Measurements from ENCODE around the gene RASL10B.

RASL10B gene

DNA sequence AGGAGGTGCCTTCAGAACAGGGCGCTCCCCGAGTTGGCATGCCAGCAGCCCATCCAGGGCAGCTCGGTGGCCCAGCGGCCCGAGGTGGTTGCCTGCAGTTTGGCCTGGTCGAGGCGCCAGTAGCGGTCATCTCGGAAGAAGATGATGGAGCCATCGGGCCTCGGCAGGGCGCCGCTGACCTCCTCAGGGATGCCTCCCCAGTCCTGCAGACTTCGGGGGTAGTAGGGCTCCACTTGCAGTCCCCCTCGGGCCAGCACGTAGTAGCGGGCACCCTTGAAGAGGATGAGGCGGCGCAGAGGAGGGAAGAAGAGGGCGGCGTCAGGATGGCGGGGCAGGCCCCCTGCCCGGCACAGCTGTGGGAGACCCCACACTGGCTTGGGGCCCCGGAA is 35.0 kb downstream of the RASL10B start:
- no peak for DNase-seq

DNA sequence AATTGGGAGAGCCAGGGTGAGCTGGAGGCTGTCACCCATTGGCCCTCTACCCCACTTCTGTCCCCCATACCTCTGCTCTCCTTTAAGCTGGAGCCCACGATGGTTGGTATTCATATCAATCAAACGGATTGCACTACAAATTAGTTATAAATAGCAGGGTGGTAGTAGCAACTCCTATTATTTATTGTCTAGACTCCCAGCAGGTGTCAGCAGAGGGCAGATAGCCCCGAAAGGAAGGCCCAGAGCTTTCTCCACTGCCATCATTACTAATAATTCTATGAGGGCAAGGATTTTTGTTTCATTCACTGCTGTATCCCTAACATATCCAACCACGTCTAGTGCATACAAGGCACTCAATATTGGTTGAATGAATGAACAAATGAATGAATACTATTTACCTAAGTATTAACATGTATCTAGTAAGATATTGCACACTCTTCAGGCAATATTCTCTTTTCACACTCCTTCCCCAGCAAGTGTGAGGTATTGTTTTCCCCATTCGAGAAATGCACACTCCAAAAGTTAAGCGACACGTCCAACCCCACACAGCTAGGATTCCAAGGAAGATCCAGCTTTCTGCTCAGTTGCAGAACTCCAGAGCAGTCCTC is 35.6 kb downstream of the RASL10B start:
- peak; percentile 40 for DNase-seq

DNA sequence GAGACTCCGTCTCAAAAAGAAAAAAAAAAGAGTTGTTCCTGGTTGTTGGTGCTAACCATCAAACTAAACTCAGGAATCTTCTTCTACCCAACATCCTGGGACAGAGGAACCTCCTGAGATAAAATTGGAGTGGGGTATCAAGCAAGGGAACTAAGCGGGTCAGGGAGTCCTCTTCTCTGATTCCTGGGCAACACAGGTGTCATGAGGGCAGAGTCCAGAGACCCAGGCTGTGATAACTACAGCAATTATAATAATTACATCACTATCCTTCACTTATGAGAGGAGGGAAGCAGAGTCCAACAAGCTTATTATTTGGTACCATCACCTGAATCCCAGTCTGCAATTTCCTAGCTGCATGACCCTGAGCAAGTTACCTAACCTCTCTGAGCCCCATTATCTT is 37.4 kb downstream of the RASL10B start:
- no peak for DNase-seq

DNA sequence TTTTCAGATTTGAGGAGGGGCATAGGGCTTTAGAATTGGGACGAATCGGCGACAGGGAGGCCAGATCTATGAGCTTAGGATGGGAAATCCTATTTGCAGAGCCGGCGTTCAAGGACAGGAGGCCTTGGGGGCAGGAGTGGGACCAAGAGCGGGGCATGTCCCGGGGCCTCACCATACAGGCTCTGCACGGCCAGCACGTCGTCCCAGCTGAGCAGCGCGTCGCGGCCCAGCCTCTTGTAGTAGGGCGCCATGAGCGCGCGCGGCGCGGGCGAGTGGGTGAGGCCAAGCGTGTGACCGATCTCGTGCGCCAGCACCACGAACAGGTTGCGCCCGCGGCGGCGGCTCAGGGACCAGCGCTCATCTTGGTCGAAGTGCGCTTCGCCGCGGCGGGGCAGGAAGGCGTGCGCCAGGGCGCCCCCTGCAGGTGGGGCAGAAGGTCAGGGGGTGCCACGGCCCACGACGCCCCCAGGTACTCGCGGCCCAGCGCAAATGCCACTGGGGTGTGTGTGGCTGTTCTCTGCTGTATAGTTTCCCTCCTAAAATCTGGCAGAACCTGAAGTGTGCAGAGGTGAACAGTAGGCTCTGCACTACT is 38.6 kb downstream of the RASL10B start:
- DNase-seq, result no peak

DNA sequence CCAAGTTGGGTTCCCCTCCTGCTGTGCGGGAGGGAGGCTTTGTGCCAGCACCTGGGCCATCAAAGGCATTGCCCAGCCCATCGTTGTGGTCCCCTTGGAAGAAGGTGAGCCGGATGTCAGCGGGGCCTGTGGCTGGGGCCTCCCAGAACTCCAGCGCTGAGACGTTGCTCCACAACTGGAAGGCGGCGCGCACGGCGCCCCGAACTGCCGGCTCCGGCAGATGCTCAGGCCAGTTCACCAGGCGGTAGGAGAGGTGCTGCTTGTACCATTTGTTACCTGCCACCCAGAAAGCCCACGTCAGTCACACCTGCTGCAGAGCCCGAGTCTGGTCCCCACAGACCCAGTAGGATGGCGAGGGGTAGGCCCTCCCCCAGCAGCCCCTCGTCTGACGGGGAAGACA is 41.7 kb downstream of the RASL10B start:
- no peak for DNase-seq

DNA sequence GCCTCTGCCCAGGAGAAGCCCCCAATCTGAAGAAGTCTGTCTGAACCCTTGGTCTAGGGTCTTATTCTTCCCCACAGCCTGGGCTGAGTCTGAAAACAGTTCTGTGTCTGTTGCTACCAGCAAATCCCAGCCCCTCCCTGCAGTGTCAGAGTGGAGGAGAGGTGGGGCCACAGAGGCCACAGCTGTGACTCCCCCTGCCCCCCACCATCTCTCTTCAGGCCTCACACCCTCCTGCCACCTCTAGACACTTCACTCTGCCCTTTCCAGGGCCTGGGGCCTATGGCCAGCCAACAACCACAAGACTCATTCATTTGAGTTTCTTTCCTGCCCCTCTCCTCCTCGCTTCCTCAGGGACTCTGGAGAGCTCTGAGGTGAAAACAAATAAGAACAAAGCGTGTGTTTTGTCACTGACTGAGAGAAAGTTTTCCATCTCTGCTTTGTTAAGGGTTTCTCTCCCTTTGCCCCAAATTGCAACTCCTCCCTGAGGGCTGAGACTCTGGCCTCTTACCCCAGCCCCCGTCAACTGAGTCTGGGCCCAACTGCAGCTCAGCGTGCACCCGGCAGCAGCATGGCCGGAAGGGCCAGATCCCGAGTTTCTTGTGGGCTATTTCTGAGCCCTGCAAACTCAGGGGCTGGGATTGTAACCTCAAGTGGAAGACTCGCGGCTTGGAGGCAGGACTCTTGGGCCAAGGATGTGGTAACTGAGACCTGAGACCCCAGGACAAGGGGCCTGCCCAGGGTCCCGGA is 42.4 kb downstream of the RASL10B start:
- no peak for DNase-seq

DNA sequence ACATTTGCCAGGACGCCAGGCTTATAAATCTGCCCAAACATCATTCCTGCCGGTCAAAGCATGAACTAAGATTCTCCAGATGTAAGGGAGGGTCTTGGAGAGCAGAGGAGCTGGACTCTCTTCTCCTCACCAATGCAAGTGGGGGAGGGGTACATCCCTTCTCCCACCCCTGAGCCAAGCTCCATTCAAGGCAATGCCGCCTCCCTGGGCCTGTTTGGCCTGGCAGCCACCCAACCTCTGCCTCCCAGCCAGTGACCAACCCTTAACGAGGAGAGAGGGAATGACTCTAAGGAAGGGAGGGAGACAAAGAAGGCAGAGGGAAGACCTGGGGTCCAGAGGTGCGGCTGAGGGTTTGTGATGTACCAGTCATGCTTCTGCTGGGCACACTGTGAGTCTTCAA is 43.1 kb downstream of the RASL10B start:
- no peak for DNase-seq

DNA sequence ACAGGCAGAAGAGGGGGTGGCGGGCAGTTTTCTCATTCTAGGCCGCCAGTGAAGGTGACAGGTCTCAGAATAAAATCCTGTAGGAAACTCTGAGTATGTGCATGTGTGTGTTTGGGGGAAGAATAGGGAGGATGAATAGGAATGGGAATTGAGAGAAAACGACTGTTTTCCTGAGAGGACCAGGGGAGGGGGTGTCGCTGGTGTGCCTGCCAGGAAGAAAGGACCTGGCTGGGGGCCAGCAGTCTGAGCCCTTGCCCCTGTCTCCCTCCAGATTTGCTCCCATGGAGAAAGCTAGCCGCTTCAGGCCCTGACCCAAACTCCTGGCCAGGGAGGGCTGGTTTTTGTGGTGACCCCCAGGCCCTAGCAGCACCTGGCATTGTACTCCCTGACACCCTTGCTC is 43.6 kb downstream of the RASL10B start:
- no peak for DNase-seq

DNA sequence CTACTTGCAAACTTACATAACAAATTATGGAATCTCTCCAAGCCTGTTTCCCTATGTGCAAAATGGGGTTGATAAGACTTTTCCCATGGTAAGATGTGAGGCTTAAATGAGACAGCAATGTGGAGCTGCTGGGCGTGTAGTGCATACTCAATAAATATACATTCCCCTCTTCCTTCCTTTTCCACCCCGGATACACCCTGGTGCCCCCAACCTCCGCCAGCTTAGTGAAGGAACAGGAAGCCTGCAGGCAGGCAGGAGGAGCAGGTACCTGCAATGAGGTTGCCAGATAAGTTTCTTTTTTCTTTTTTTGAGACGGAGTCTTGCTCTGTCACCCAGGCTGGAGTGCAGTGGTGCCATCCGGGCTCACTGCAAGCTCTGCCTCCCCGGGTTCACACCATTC is 44.1 kb downstream of the RASL10B start:
- no peak for DNase-seq

DNA sequence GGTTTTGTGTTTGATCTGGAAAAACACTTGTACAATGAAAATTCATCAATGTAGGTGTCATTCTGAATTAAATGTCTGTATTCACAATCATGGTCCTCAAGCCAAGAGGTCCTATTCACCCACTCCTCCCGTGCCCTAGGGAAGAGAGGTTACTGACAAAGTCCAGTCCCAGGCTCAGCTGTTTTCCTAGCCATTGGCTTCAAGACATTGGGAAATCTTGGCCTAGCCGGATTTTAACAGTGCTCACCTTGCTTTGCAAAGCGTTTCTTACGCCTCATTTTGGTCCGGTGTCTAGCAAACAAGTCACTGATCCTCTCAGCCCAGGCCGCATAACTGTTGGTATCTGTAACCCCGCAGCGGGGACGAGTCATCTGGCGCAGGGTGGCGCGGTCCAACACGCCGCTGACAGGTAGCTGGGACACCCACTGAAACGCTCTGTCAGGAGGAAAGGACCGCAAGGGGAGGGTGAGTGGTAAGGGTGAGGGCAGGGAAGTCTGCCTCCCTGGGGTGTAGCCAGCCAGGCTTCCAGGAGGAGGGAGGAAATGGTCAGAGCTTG is 47.3 kb downstream of the RASL10B start:
- no peak for DNase-seq

DNA sequence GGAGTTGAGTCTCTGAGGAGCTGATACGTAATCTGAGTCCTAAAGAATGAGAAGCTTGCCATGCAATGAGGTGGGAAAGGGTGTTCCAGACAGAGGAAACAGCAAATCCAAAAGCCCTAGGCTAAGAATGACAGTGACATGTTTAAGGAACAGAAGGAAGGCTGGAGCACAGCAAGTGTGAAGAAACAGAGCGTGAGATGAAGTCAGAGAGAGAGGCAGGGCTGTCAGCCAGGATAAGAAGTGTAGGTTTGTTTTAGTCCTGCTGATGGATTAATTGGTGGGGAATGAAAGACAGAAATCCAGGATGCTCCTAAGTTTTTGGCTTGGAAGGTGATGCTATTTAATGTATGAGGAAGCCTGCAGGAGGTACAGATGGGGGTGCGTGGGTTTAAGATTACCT is 49.5 kb downstream of the RASL10B start:
- no peak for DNase-seq

DNA sequence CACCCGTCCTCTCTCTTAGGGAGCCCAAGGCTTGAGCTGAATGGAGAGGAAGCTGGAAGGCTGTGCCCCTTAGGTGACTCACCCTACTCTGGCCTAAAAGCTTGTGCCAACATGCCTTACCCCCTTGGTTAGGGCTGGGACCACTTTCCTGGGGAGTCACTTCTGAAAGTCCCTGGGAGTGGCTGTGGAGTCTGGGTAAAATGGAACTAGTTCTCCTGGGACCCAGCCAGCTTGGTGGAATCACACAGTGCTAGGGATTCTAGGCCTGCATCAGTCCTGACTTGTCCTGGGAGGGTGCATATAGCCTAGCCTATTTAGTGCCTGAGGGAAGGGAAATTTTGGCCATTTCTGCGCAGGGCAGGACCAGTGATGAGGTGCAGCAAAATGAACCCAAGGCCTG is 53.5 kb downstream of the RASL10B start:
- no peak for DNase-seq

DNA sequence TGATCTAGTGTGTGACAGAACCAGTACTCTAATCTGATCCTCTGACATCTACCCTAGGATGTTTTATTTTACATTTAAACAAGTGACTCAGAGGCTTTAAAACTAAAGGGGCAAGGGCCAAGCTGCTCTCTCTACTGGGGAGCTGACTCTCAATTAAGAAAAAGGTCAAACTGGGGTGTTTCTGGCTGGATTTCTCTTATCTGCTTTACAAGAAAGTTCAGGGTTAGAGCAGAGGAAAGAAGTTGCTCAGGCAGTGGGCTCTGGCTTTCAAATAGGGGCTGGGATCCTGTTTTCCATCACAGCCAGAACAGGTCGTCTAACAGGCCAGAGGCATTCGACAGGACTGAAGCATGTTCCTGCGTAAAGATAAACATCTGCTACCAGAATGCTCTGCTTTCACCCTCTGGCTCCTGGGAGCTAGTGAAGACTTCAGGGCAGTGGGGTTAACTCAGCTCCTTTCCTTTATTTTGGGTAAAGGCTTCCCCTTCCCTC is 55.5 kb downstream of the RASL10B start:
- DNase-seq, result no peak

DNA sequence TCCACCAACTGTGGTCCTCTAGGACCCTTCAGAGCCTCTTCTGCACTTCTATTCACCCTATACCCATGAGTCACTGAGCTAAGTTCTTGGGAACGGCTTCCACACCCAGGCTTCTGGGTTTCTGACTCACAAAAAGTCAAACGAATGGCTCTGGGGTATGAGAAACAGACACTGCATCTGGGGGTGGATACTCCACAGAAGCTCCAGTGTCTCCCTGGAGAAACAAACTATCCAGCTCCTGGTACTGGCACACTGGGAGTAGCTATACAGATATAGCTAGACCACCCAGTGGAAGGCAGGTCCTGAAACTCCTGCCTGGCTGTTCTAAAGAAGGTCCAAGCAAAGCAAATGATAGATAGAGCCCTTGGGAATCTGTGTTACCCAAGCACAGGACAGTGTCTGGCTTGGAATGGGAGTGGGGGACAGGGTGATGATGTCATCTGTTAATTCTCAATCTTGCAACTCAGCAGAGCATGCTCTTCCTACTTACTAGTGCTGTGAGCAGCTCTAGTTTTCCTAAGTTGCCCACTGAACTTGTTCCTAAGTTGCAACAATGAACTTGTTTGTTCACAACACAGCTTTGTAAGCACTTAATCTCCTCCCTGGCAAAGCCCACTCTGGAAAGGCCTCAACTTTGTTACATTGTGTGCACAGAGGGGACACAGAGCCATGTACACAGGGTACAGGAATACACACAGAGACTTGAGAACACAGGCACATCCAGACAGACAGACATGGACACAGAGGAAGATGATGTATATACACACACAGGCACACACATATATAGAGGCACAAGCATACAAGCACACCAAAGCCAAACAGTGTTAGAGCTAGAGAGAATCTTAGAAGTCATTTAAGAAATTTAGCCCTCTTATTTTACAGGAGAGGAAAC is 57.3 kb downstream of the RASL10B start:
- DNase-seq, result no peak

DNA sequence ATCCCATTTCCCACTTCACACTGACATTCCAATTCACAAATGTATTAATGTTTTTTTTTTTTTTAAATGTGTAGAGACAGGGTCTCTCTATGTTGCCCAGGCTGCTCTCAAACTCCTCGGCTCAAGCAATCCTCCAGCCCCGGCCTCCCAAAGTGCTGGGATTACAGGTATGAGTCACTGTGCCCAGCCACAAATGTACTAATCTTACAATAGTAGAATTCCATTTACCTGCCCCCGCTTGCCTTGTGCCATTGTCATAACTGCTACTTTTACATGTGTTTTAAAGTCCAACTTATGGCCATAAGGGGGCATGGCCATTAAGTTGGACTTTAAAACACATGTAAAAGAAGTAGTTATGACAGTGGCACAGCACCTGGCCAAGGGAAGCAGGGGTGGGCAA is 59.4 kb downstream of the RASL10B start:
- no peak for DNase-seq

DNA sequence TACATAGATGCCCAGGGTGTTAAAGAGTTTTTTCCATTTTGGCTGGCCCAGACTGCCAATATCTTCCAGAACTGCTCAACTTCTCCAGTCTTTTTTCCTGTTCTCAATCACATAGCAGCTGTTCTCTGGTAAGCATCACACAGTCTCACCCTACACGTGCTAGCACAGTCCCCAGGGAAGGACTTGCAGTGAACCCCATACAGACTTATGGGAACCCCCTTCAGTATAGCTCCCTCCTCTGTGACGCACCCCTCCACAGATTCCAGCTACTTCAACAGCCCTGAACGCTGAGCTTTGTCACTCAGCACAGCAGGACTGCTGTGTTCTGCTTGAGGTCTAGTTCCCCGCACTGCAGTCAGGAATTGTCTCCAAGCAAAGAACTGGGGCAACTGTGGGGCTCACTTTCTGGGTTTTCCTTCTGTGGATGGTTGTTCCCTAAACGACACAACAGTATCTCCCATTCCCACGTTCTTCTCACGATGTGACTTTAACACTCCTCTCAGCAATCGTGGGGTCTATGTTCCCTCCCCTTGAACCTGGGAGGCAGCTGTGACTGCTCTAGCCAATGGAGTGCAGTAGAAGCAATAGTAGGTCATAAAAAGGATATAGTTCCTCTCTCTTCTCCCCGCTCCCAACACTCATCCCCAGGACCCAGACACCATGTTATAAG is 60.4 kb downstream of the RASL10B start:
- no peak for DNase-seq
